Activated CD8-positive, alpha-beta memory T cell treated with anti-CD3 and anti-CD28 coated beads for 36 hours (primary cell): Measurements from ENCODE around the gene TMEM178B. TPM values are rescaled to one million over a fixed set of nuclear protein-coding genes. Genes with fewer than 3 reads are reported as not detected.

Experiments used
- CTCF ChIA-PET: fragments of 350-600 bp; sonication (Branson Sonifier 250); formaldehyde crosslinking; loops from one replicate; lab custom pipeline; 2021; ENCODE audit warnings: antibody characterized with exemption; lab: Charles Lee
- POLR2A ChIA-PET: fragments of 350-600 bp; sonication (Branson Sonifier 250); formaldehyde crosslinking; loops from one replicate; lab custom pipeline; 2021; ENCODE audit warnings: antibody characterized with exemption; lab: Charles Lee
- total RNA-seq, 2 experiments: library from RNA; stranded (reverse); gene quantifications; one replicate each; pipeline ENCODE4 v1.2.3, GENCODE V29; 2021

The TMEM178B gene
- total RNA-seq, 2 experiments from 2014 or later: 0.51 to 0.75 TPM

DNA sequence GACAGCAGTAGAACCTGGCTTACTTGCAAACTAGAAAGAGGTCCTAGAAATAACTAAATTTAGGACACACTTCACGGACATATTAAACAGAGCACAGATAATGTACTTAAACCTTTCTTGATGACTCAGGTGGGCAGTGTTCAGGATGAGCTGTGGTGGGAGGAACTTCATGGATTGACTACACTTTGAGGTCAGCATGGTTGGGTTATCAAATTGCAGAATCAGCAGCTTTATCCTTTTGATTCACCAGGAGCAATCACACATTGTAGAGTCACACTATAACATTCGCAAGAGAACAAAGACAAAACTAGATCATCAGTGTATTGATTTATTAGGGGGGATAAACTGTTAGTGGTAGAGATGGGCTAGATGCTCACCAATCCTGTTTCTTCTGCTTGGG lies 438.7 kb downstream of the TMEM178B start:
- CTCF ChIA-PET: no interaction called here
- POLR2A ChIA-PET: no interaction called here

- ChIA-PET CTCF (no interaction called here), POLR2A (no interaction called here)
Observed at GRCh38 chr7:141513720-141514119, 439.9 kb downstream of the TMEM178B start.

GRCh38 chr7:141515941-141516340 lies 442.1 kb downstream of the TMEM178B start:
- ChIA-PET CTCF (no interaction called here), POLR2A (no interaction called here)

GRCh38 chr7:141519623-141520022 lies 445.8 kb downstream of the TMEM178B start:
- ChIA-PET CTCF (no interaction called here), POLR2A (interaction anchor here (0.9 kb wide), 1 partner anchor 38 kb away, joined by 3 read pairs; no protein-coding TSS in a partner anchor)

GRCh38 chr7:141522657-141523342 lies 448.9 kb downstream of the TMEM178B start:
- POLR2A ChIA-PET: no interaction called here
- CTCF ChIA-PET: no interaction called here

GRCh38 chr7:141525973-141526514 lies 452.2 kb downstream of the TMEM178B start:
- CTCF ChIA-PET: no interaction called here
- POLR2A ChIA-PET: no interaction called here

DNA sequence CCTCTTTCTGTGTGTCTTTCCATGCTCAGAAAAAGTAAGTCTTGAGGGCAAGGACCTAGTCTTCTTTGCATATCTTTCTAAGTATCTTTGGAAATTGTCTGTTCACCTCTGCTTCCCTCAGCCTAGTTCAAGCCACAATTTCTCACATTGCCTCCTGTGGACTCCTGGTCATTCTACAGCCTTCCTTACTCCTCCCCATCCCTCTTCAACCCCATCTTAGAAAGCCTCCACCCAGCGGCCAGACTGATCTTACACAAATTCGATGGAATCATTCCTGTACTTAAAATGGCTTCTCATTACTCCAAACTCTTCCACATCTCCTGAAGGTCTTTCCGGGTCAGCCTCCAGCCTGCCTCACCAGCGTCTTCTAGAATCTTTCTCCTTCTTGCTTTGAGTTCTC lies 453.2 kb downstream of the TMEM178B start:
- CTCF ChIA-PET: no interaction called here
- POLR2A ChIA-PET: no interaction called here

DNA sequence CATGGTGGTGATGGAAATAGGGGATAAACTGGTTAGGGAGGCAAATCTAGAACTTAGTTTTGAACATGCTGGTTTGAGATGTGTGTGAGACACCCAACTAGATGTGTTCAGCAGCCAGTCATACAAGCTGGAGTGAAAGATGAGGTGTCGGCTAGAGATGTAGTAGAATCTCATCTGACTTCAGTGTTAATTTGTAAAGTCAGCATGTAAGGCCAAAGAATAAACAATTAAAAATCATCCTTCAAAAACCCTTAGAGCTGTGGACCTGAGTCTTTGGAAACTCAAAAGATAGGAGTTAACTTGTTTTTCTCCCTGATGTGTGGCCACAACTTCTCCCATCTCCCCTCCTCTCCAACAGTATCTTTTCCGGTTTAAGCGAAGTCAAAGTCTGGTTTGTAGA lies 454.5 kb downstream of the TMEM178B start:
- CTCF ChIA-PET: no interaction called here
- POLR2A ChIA-PET: no interaction called here

Other genes starting within 250 kb of the TMEM178B start
- gene BRAF, start 149.1 kb upstream of the TMEM178B start, total RNA-seq: 10 to 100 TPM; 27.5 to 28.4 TPM
- 100 to 1,000 TPM; 106 to 107 TPM for gene MRPS33, start 59.1 kb upstream of the TMEM178B start, total RNA-seq